Right renal pelvis (tissue), 4 donors: ENCODE data around the gene REPS2. TPM values are rescaled to one million over a fixed set of nuclear protein-coding genes. Genes with fewer than 3 reads are reported as not detected.

Experiments used
- DNase-seq, 4 donors: peaks; one replicate each; pipeline ENCODE4 v3.0.0-alpha.2; 2013; ENCODE audit warnings: low read depth in 4 of 4, low spot score in 3 of 4, missing footprints in 1 of 4
- polyA plus RNA-seq, 4 donors: library from polyadenylated mRNA; unstranded; fragments of 120-200 nt; gene quantifications; one replicate each; pipeline ENCODE4 v1.2.1, GENCODE V29; 2013; ENCODE audit not compliant: insufficient read length in 4 of 4

Gene REPS2
- polyA plus RNA-seq, 4 donors: 13.1 to 20.4 (median 18.6) TPM

DNA sequence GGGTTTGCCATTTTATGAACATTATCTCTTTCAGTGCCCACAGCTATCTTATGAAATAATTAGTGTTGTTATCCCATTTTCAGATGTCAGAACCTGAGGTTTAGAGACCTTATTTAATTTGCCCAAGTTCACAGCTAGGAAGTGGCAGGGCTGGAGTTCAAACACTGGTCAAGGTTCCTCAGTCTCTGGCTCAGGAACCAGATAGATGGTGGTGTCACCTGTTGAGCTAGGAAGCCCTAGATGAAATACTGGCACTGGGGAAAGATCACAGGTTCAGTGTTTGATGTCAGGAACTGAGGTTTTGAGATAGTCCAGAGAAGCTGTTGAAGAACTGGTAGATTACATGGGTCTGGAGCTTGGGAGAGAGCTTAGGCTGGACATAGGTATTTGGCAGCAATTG, 85.4 kb downstream of the REPS2 start:
- no peak for DNase-seq

- no peak for DNase-seq
Measured at GRCh38 chrX:17032351-17032750, 85.9 kb downstream of the REPS2 start.

DNA sequence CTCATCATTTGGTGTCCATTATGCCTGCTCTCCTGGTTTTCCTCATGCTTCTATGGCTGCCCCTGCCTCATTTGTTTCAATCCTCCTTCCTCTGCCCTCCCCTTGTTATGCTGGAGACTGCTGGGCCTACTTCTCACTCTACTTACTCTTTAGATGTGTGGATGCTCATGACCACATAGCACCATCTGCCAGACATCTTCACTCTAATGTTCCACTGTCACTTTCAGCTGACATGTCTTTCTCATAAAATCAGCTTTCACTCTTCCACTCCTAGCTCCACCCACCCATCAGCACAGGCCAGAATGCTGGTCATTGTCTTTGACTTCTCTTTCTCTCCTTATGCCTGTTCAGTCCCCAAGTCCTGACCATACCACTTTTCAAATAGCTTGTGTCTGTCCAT, 86.8 kb downstream of the REPS2 start:
- no peak for DNase-seq

GRCh38 chrX:17035111-17035510, 88.7 kb downstream of the REPS2 start:
- DNase-seq: no peak

DNA sequence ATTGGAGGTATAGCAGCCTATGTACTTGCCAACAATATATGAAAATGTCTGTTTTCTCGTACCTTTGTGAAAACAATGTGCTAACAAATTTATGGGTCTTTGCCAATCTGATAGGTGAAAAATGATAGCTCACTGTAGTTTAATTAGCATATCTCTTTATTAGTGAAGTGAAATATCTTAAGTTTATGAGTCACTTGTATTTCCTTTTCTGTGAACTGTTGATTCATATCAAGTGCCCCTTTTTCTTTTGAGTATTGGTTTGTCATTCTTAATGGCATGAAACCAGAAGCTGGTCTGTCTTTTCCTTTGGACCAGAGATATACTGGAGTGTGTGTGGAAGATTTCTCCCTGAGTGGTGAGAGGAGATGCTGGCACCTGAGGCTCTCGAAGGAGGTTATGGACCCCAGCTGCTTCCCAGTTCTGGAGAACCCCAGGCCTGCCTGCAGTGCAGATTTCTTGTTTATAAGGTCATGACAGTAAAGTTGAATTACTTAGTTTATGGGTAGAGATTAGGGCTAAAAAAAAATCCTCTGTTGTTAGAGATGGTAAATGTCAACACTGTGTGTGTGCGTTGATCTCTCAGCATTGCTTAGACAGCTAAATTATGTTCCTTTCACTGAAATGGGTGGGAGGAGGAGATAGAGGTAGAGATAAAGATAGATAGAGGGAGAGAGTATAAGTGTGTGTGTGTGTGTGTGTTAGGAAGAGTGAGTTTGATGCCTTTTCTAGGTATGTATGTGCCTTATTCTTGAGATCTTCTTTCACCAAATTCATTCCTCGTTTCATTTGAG, 89.9 kb downstream of the REPS2 start:
- DNase-seq: no peak

DNA sequence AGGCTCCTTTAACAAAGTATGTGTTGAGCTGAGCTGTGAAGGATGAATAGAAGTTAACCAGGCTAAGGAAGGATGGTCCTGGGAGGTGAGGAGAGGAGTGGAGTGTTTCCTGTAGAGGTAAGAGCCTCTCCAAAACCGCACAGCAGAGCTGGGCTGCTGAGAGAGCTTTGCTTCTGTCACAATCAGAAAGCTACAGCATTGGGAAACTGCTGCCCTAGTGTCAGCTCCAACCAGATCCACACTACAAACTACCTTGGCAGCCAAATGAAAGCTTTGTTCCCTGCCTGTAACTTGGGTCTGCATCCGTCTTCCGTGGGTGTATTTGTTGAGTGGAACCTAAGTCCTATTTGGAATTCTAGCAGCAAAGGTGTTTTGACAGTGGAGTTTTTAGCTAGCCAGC, 91.8 kb downstream of the REPS2 start:
- no peak for DNase-seq

- DNase-seq: peak in 1 of 4 donors; percentile 39
Measured at GRCh38 chrX:17038681-17039161, 92.3 kb downstream of the REPS2 start.

- no peak for DNase-seq
Measured at GRCh38 chrX:17039826-17040225, 93.4 kb downstream of the REPS2 start.

- no peak for DNase-seq
Measured at GRCh38 chrX:17040711-17041110, 94.3 kb downstream of the REPS2 start.

- DNase-seq: no peak
Measured at GRCh38 chrX:17042037-17042436, 95.6 kb downstream of the REPS2 start.

- DNase-seq: peak in 3 of 4 donors; percentile 23 to 42 (median 41)
Measured at GRCh38 chrX:17046478-17047097, 100.1 kb downstream of the REPS2 start.

DNA sequence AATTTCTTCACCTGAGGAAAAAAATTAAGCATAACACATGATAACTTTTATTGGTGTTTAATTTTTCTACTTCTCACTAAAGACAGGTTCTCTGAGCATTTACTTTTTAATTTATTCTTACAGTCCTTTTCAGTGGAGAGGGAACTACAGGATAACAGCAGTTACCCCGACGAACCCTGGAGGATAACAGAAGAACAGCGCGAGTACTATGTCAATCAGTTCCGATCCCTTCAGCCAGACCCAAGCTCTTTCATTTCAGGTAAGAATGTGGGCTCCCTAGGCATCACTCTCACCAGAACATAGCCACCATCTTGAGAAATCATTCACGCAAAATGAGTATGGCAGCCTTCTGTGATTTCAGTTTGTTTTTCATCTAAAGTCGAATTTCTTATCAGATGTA, 100.8 kb downstream of the REPS2 start:
- DNase-seq: no peak

- no peak for DNase-seq
Measured at GRCh38 chrX:17052210-17052609, 105.8 kb downstream of the REPS2 start.

- DNase-seq: no peak
Measured at GRCh38 chrX:17052793-17053192, 106.3 kb downstream of the REPS2 start.

DNA sequence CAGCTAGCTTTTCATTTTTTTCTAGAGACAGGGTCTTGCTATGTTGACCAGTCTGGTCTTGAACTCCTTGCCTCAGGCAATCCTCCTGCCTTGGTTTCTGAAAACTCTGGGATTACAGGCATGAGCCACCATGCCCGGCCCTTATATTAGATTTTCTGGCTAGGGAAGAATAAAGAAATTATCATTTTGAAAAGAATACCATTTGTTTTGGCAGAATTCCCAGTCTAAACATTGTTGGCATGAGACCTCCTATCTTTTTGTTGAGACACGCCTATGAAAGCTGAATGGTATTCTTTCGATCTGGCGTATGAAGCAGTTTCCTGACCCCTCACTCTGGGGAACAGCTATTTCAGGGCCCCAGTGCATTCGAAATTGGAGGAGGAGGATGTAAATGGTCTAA, 107.0 kb downstream of the REPS2 start:
- DNase-seq: no peak

GRCh38 chrX:17056868-17057608, 110.6 kb downstream of the REPS2 start:
- DNase-seq: no peak

DNA sequence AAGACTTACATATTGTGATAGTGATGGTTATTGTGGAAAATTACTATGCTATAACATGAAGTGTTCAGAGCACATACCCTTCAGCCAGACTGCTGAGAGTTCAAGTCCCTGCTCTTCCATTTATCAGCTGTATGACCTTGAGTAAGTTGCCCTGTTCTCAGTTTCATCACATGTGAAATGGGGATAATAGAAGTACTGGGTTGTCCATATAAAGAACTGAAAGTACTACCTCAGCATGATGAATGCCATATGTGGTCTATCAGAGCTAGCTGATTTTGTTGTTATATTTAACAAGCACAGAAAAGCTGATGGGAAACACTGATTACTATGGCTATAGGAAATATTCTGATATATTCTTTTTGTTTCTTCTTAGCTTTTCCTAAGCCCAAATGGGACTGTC, 115.6 kb downstream of the REPS2 start:
- no peak for DNase-seq

GRCh38 chrX:17065100-17065499, 118.6 kb downstream of the REPS2 start:
- DNase-seq: no peak

GRCh38 chrX:17067534-17067933, 121.1 kb downstream of the REPS2 start:
- DNase-seq: no peak

DNA sequence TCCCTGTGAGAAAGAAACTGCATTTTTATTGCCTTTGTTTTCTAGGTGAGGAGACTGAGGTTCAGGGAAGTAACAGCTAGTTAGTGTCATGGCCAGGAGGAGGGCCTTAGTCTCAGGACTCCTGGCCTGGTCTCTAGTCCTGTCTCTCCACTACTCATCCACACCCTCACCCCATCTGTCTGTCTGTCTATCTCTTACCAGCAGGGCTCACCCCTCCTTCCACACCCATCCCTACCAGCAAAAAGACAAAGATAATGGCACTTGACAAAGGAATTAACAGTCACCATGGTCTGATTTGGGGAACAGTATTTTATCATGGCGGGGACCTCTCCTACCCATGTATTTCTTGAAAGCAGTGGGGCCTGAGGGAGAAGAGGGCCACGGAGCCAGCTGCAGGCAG, 125.8 kb downstream of the REPS2 start:
- DNase-seq: no peak

GRCh38 chrX:17072721-17073230, 126.3 kb downstream of the REPS2 start:
- no peak for DNase-seq
